GM23338 (cell line): ENCODE measurements around the gene SMYD3. TPM values are rescaled to one million over a fixed set of nuclear protein-coding genes. Genes with fewer than 3 reads are reported as not detected.

Source experiments
- ATAC-seq: fragments of 200-7000 bp; cut with Tn5 transposase; 3 replicates; pipeline ENCODE4 v1.9.1; 2020
- DNase-seq: peaks from one replicate; pipeline ENCODE4 v3.0.0-alpha.2; 2015; ENCODE audit warnings: low spot score
- H2AFZ ChIP-seq: fragments of 200-600 bp; sonication (generic); 2 replicates; pipeline ENCODE4 v1.8.0; 2016; ENCODE audit warnings: antibody characterized with exemption, mild to moderate bottlenecking, moderate library complexity
- H3F3A ChIP-seq: fragments of 200-600 bp; sonication (generic); replicated peaks from 2 replicates; pipeline ENCODE4 v1.8.0; 2017; ENCODE audit warnings: antibody characterized with exemption, mixed run types, low read depth
- H3K27ac ChIP-seq: fragments of 200-600 bp; sonication (generic); 2 replicates; pipeline ENCODE4 v1.6.1; 2016; ENCODE audit warnings: low read depth
- H3K27me3 ChIP-seq: fragments of 200-600 bp; sonication (generic); 2 replicates; pipeline ENCODE4 v1.8.0; 2016; ENCODE audit warnings: mild to moderate bottlenecking, mixed run types, moderate library complexity; ENCODE audit not compliant: insufficient read depth
- H3K36me3 ChIP-seq: fragments of 200-600 bp; sonication (generic); 2 replicates; pipeline ENCODE4 v1.8.0; 2016; ENCODE audit warnings: mild to moderate bottlenecking; ENCODE audit not compliant: insufficient read depth
- H3K4me1 ChIP-seq: fragments of 200-600 bp; sonication (generic); 2 replicates; pipeline ENCODE4 v1.8.0; 2016; ENCODE audit warnings: mild to moderate bottlenecking, moderate library complexity; ENCODE audit not compliant: insufficient read depth
- H3K4me2 ChIP-seq: fragments of 200-600 bp; sonication (generic); 2 replicates; pipeline ENCODE4 v1.7.1; 2017; ENCODE audit warnings: mixed run types
- H3K4me3 ChIP-seq: fragments of 200-600 bp; sonication (generic); 2 replicates; pipeline ENCODE4 v1.6.1; 2016; ENCODE audit warnings: mixed run types
- H3K79me2 ChIP-seq: fragments of 200-600 bp; sonication (generic); replicated peaks from 2 replicates; pipeline ENCODE4 v1.8.0; 2017; ENCODE audit warnings: mild to moderate bottlenecking; ENCODE audit not compliant: insufficient read depth
- H3K9me2 ChIP-seq: fragments of 200-600 bp; sonication (generic); 2 replicates; pipeline ENCODE4 v1.8.0; 2017; ENCODE audit not compliant: insufficient read depth
- H4K20me1 ChIP-seq: fragments of 200-600 bp; sonication (generic); replicated peaks from 2 replicates; pipeline ENCODE4 v1.8.0; 2017; ENCODE audit warnings: mild to moderate bottlenecking; ENCODE audit not compliant: insufficient read depth
- H3K27ac Mint-ChIP-seq: 2 replicates; pipeline ENCODE4 v1.8.0; 2020; ENCODE audit warnings: inconsistent platforms, mild to moderate bottlenecking, moderate library complexity, mixed read lengths
- H3K27me3 Mint-ChIP-seq: 3 replicates; pipeline ENCODE4 v1.8.0; 2022; ENCODE audit warnings: low read depth, mild to moderate bottlenecking, moderate library complexity, mixed read lengths, inconsistent platforms; ENCODE audit not compliant: insufficient read depth, poor library complexity
- H3K36me3 Mint-ChIP-seq: 3 replicates; pipeline ENCODE4 v1.8.0; 2021; ENCODE audit warnings: low read depth, mild to moderate bottlenecking, inconsistent platforms, moderate library complexity, mixed read lengths
- H3K4me1 Mint-ChIP-seq: 3 replicates; pipeline ENCODE4 v1.8.0; 2020; ENCODE audit warnings: mild to moderate bottlenecking, inconsistent platforms, mixed read lengths
- H3K4me3 Mint-ChIP-seq: 3 replicates; pipeline ENCODE4 v1.8.0; 2021; ENCODE audit warnings: moderate library complexity, mild to moderate bottlenecking, inconsistent platforms, mixed read lengths
- H3K9me3 Mint-ChIP-seq: 3 replicates; pipeline ENCODE4 v1.8.0; 2020; ENCODE audit warnings: moderate library complexity, mild to moderate bottlenecking, inconsistent platforms, mixed read lengths
- CREB1 ChIP-seq: fragments of 250-450 bp; sonication (Bioruptor Pico); IDR thresholded peaks from 2 replicates; pipeline ENCODE4 v1.5.0; 2020; ENCODE audit warnings: low read depth, mild to moderate bottlenecking, moderate library complexity
- EZH2 ChIP-seq: fragments of 200-600 bp; sonication (generic); IDR thresholded peaks from one replicate; pipeline ENCODE4 v1.8.0; 2017; ENCODE audit warnings: antibody characterized with exemption, mild to moderate bottlenecking, low read depth; ENCODE audit not compliant: unreplicated experiment
- EZH2phosphoT487 ChIP-seq: fragments of 200-600 bp; sonication (generic); IDR thresholded peaks from one replicate; pipeline ENCODE4 v1.8.1; 2018; ENCODE audit warnings: antibody characterized with exemption; ENCODE audit not compliant: unreplicated experiment
- JUNB ChIP-seq: IDR thresholded peaks from one replicate; pipeline ENCODE4 v1.6.1; 2016; ENCODE audit warnings: antibody characterized with exemption; ENCODE audit not compliant: unreplicated experiment
- NANOG ChIP-seq: IDR thresholded peaks from 2 replicates; pipeline ENCODE4 v1.6.1; 2016; ENCODE audit warnings: antibody characterized with exemption, borderline replicate concordance
- STAT1 ChIP-seq: IDR thresholded peaks from one replicate; pipeline ENCODE4 v1.6.1; 2016; ENCODE audit warnings: antibody characterized with exemption; ENCODE audit not compliant: unreplicated experiment
- ZNF114 ChIP-seq: fragments of 250-450 bp; sonication (Bioruptor Pico); IDR thresholded peaks from 2 replicates; pipeline ENCODE4 v1.5.0; 2020; ENCODE audit warnings: mild to moderate bottlenecking, moderate library complexity
- ZNF331 ChIP-seq: fragments of 250-450 bp; sonication (Bioruptor Pico); IDR thresholded peaks from 2 replicates; pipeline ENCODE4 v1.5.0; 2020; ENCODE audit warnings: low read depth, mild to moderate bottlenecking, moderate library complexity
- polyA plus RNA-seq: library from polyadenylated mRNA; unstranded; fragments of >200 nt; fragmentation: Nextera tagmentation; extraction: Ambion mirVana; gene quantifications from 2 replicates; pipeline ENCODE4 v1.2.1, GENCODE V29; 2016
- total RNA-seq: library from RNA; depleted of rRNA; stranded (reverse); fragments of >200 nt; shearing (Covaris generic); gene quantifications from 2 replicates; pipeline ENCODE4 v1.2.3, GENCODE V29; 2014
- TF ChIP-seq, protein P1 (sequence below): IDR thresholded peaks from 2 replicates; pipeline ENCODE4 v1.6.1; 2016; ENCODE audit warnings: antibody characterized with exemption
- TF ChIP-seq, protein P2 (sequence below), 2 experiments: fragments of 200-600 bp in 1 of 2; sonication (generic) in 1 of 2; conservative IDR thresholded peaks; 2 replicates each; pipeline versions ENCODE4 v1.5.1 to v1.6.1; 2016 to 2017; ENCODE audit warnings: antibody characterized with exemption in 2 of 2, low read depth in 2 of 2, mild to moderate bottlenecking in 2 of 2, moderate library complexity in 1 of 2
- TF ChIP-seq, protein P3 (sequence below): IDR thresholded peaks from one replicate; pipeline ENCODE4 v1.6.1; 2018; ENCODE audit warnings: antibody characterized with exemption; ENCODE audit not compliant: unreplicated experiment
- TF ChIP-seq, protein P4 (sequence below): fragments of 250-450 bp; sonication (Bioruptor Pico); IDR thresholded peaks from 2 replicates; pipeline ENCODE4 v1.5.0; 2020; ENCODE audit warnings: mild to moderate bottlenecking, moderate library complexity

The SMYD3 gene
- total and polyA plus RNA-seq, 2 experiments from 2014 or later = 31.8 to 34.4 TPM

DNA sequence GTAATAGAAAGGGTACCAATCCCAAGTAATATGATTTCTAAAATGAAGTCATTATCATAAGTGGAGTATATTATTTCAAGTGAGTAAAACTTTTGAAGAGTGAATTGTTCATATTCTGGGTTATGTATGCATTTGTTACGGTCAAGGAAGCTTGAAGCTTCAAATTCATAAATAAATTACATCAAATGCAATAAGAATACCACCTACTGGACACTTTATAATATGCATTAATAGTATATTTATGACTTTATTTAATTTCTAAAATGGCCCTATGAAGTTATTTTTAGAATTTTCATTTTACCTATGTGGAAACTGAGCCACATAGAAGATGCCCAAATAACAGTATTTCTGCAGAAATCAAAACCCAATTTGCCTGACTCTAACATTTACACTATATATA, 260.6 kb downstream of the SMYD3 start:
- Mint-ChIP-seq H3K27me3 (no peaks in the 10 kb centered on the region), H3K4me3 (no peak overlapping the region), H3K4me1 (no peaks in the 10 kb centered on the region), H3K27ac (no peak overlapping the region), H3K9me3 (no peaks in the 10 kb centered on the region), H3K36me3 (no peaks in the 10 kb centered on the region)
- DNase-seq (no peak), ATAC-seq (no peak)
- H3K27ac ChIP-seq = no peak overlapping the region
- no peak overlapping the region for H3K4me3 ChIP-seq
- H3K79me2 ChIP-seq = no peaks in the 10 kb centered on the region
- no peaks in the 10 kb centered on the region for H3K36me3 ChIP-seq
- H4K20me1 ChIP-seq = no peaks in the 10 kb centered on the region
- H3K4me1 ChIP-seq = no peaks in the 10 kb centered on the region
- H3K9me2 ChIP-seq = no peaks in the 10 kb centered on the region
- TF ChIP-seq, protein P1, sequence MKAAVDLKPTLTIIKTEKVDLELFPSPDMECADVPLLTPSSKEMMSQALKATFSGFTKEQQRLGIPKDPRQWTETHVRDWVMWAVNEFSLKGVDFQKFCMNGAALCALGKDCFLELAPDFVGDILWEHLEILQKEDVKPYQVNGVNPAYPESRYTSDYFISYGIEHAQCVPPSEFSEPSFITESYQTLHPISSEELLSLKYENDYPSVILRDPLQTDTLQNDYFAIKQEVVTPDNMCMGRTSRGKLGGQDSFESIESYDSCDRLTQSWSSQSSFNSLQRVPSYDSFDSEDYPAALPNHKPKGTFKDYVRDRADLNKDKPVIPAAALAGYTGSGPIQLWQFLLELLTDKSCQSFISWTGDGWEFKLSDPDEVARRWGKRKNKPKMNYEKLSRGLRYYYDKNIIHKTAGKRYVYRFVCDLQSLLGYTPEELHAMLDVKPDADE = no peak
- TF ChIP-seq, protein P2, sequence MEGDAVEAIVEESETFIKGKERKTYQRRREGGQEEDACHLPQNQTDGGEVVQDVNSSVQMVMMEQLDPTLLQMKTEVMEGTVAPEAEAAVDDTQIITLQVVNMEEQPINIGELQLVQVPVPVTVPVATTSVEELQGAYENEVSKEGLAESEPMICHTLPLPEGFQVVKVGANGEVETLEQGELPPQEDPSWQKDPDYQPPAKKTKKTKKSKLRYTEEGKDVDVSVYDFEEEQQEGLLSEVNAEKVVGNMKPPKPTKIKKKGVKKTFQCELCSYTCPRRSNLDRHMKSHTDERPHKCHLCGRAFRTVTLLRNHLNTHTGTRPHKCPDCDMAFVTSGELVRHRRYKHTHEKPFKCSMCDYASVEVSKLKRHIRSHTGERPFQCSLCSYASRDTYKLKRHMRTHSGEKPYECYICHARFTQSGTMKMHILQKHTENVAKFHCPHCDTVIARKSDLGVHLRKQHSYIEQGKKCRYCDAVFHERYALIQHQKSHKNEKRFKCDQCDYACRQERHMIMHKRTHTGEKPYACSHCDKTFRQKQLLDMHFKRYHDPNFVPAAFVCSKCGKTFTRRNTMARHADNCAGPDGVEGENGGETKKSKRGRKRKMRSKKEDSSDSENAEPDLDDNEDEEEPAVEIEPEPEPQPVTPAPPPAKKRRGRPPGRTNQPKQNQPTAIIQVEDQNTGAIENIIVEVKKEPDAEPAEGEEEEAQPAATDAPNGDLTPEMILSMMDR (conservative IDR thresholded peaks at IDR 0.05; ENCODE audit: low read depth in 2 of 2) = no peak
- no peak for TF ChIP-seq CREB1
- no peak for TF ChIP-seq ZNF331 (CRISPR knock-in tag)
- TF ChIP-seq EZH2 = no peak
- TF ChIP-seq STAT1 = no peak
- no peak for TF ChIP-seq ZNF114 (CRISPR knock-in tag)
- TF ChIP-seq, protein P3, sequence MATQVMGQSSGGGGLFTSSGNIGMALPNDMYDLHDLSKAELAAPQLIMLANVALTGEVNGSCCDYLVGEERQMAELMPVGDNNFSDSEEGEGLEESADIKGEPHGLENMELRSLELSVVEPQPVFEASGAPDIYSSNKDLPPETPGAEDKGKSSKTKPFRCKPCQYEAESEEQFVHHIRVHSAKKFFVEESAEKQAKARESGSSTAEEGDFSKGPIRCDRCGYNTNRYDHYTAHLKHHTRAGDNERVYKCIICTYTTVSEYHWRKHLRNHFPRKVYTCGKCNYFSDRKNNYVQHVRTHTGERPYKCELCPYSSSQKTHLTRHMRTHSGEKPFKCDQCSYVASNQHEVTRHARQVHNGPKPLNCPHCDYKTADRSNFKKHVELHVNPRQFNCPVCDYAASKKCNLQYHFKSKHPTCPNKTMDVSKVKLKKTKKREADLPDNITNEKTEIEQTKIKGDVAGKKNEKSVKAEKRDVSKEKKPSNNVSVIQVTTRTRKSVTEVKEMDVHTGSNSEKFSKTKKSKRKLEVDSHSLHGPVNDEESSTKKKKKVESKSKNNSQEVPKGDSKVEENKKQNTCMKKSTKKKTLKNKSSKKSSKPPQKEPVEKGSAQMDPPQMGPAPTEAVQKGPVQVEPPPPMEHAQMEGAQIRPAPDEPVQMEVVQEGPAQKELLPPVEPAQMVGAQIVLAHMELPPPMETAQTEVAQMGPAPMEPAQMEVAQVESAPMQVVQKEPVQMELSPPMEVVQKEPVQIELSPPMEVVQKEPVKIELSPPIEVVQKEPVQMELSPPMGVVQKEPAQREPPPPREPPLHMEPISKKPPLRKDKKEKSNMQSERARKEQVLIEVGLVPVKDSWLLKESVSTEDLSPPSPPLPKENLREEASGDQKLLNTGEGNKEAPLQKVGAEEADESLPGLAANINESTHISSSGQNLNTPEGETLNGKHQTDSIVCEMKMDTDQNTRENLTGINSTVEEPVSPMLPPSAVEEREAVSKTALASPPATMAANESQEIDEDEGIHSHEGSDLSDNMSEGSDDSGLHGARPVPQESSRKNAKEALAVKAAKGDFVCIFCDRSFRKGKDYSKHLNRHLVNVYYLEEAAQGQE = no peak
- no peak for TF ChIP-seq EZH2phosphoT487
- TF ChIP-seq, protein P4, sequence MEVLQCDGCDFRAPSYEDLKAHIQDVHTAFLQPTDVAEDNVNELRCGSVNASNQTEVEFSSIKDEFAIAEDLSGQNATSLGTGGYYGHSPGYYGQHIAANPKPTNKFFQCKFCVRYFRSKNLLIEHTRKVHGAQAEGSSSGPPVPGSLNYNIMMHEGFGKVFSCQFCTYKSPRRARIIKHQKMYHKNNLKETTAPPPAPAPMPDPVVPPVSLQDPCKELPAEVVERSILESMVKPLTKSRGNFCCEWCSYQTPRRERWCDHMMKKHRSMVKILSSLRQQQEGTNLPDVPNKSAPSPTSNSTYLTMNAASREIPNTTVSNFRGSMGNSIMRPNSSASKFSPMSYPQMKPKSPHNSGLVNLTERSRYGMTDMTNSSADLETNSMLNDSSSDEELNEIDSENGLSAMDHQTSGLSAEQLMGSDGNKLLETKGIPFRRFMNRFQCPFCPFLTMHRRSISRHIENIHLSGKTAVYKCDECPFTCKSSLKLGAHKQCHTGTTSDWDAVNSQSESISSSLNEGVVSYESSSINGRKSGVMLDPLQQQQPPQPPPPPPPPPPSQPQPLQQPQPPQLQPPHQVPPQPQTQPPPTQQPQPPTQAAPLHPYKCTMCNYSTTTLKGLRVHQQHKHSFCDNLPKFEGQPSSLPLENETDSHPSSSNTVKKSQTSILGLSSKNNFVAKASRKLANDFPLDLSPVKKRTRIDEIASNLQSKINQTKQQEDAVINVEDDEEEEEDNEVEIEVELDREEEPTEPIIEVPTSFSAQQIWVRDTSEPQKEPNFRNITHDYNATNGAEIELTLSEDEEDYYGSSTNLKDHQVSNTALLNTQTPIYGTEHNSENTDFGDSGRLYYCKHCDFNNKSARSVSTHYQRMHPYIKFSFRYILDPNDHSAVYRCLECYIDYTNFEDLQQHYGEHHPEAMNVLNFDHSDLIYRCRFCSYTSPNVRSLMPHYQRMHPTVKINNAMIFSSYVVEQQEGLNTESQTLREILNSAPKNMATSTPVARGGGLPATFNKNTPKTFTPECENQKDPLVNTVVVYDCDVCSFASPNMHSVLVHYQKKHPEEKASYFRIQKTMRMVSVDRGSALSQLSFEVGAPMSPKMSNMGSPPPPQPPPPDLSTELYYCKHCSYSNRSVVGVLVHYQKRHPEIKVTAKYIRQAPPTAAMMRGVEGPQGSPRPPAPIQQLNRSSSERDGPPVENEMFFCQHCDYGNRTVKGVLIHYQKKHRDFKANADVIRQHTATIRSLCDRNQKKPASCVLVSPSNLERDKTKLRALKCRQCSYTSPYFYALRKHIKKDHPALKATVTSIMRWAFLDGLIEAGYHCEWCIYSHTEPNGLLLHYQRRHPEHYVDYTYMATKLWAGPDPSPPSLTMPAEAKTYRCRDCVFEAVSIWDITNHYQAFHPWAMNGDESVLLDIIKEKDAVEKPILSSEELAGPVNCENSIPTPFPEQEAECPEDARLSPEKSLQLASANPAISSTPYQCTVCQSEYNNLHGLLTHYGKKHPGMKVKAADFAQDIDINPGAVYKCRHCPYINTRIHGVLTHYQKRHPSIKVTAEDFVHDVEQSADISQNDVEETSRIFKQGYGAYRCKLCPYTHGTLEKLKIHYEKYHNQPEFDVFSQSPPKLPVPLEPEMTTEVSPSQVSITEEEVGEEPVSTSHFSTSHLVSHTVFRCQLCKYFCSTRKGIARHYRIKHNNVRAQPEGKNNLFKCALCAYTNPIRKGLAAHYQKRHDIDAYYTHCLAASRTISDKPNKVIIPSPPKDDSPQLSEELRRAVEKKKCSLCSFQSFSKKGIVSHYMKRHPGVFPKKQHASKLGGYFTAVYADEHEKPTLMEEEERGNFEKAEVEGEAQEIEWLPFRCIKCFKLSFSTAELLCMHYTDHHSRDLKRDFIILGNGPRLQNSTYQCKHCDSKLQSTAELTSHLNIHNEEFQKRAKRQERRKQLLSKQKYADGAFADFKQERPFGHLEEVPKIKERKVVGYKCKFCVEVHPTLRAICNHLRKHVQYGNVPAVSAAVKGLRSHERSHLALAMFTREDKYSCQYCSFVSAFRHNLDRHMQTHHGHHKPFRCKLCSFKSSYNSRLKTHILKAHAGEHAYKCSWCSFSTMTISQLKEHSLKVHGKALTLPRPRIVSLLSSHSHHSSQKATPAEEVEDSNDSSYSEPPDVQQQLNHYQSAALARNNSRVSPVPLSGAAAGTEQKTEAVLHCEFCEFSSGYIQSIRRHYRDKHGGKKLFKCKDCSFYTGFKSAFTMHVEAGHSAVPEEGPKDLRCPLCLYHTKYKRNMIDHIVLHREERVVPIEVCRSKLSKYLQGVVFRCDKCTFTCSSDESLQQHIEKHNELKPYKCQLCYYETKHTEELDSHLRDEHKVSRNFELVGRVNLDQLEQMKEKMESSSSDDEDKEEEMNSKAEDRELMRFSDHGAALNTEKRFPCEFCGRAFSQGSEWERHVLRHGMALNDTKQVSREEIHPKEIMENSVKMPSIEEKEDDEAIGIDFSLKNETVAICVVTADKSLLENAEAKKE (CRISPR knock-in tag) = no peak
- no peak for TF ChIP-seq NANOG
- no peak for TF ChIP-seq JUNB
- H3K4me2 ChIP-seq = no peak overlapping the region
- H3F3A ChIP-seq = no peaks in the 10 kb centered on the region
- H2AFZ ChIP-seq = no peak overlapping the region
- H3K27me3 ChIP-seq = no peaks in the 10 kb centered on the region
